ENCODE results near the gene COX4I1. TPM values are rescaled to one million over a fixed set of nuclear protein-coding genes. Genes with fewer than 3 reads are reported as not detected.

COX4I1 gene
- total and polyA plus RNA-seq, 2 experiments from 2014 or later, result 743 to 1,231 TPM

- Histone ChIP-seq H3K36me3 (no peaks in the 10 kb centered on the region), H3K27me3 (no peaks in the 10 kb centered on the region), H3K4me1 (ENCODE audit: low read depth) (no peaks in the 10 kb centered on the region), H3K9me3 (ENCODE audit: low read depth) (no peaks in the 10 kb centered on the region), H3K4me3 (no peak overlapping the region), H3K27ac (no peak overlapping the region)
- TF ChIP-seq CTCF (IDR thresholded peaks at IDR 0.05; ENCODE audit: low read depth, low read length), result no peak
- DNase-seq (ENCODE audit: low read depth in 1 of 2, low spot score in 1 of 2), result no peak
Measured at GRCh38 chr16:85826686-85827247, 27.3 kb downstream of the COX4I1 start.

- H3K9me3 ChIP-seq (ENCODE audit: low read depth), result no peaks in the 10 kb centered on the region
- no peaks in the 10 kb centered on the region for H3K36me3 ChIP-seq
- no peak for TF ChIP-seq CTCF (IDR thresholded peaks at IDR 0.05; ENCODE audit: low read depth, low read length)
- DNase-seq (ENCODE audit: low read depth in 1 of 2, low spot score in 1 of 2), result no peak
- no peak overlapping the region for H3K4me3 ChIP-seq
- no peaks in the 10 kb centered on the region for H3K27me3 ChIP-seq
- no peaks in the 10 kb centered on the region for H3K4me1 ChIP-seq (ENCODE audit: low read depth)
- H3K27ac ChIP-seq, result no peak overlapping the region
Measured at GRCh38 chr16:85828166-85828565, 28.7 kb downstream of the COX4I1 start.

- Histone ChIP-seq H3K9me3 (ENCODE audit: low read depth) (no peaks in the 10 kb centered on the region), H3K4me3 (no peak overlapping the region), H3K27ac (no peak overlapping the region), H3K27me3 (no peaks in the 10 kb centered on the region), H3K36me3 (no peaks in the 10 kb centered on the region), H3K4me1 (ENCODE audit: low read depth) (no peaks in the 10 kb centered on the region)
- no peak for TF ChIP-seq CTCF (IDR thresholded peaks at IDR 0.05; ENCODE audit: low read depth, low read length)
- no peak for DNase-seq (ENCODE audit: low read depth in 1 of 2, low spot score in 1 of 2)
Measured at GRCh38 chr16:85829171-85829719, 29.8 kb downstream of the COX4I1 start.

- H3K9me3 ChIP-seq (ENCODE audit: low read depth), result no peaks in the 10 kb centered on the region
- H3K27ac ChIP-seq, result no peak overlapping the region
- H3K36me3 ChIP-seq, result no peaks in the 10 kb centered on the region
- no peak for TF ChIP-seq CTCF (IDR thresholded peaks at IDR 0.05; ENCODE audit: low read depth, low read length)
- no peak overlapping the region for H3K4me3 ChIP-seq
- DNase-seq (ENCODE audit: low read depth in 1 of 2, low spot score in 1 of 2), result no peak
- H3K27me3 ChIP-seq, result no peaks in the 10 kb centered on the region
- H3K4me1 ChIP-seq (ENCODE audit: low read depth), result no peaks in the 10 kb centered on the region
Measured at GRCh38 chr16:85829751-85830445, 30.4 kb downstream of the COX4I1 start.

GRCh38 chr16:85830821-85831220 lies 31.3 kb downstream of the COX4I1 start:
- no peak for DNase-seq (ENCODE audit: low read depth in 1 of 2, low spot score in 1 of 2)
- H3K9me3 ChIP-seq (ENCODE audit: low read depth), result no peaks in the 10 kb centered on the region
- no peaks in the 10 kb centered on the region for H3K36me3 ChIP-seq
- H3K4me1 ChIP-seq (ENCODE audit: low read depth), result no peaks in the 10 kb centered on the region
- TF ChIP-seq CTCF (IDR thresholded peaks at IDR 0.05; ENCODE audit: low read depth, low read length), result no peak
- no peak overlapping the region for H3K27ac ChIP-seq
- no peak overlapping the region for H3K4me3 ChIP-seq
- H3K27me3 ChIP-seq, result no peaks in the 10 kb centered on the region
